ENCODE results near the gene ASPDH.

Gene ASPDH

GRCh38 chr19:50514346-50515167, 844 bp upstream of the ASPDH start:
- no peak for DNase-seq (ENCODE audit: low read depth)

- DNase-seq (ENCODE audit: low read depth): no peak
Observed at GRCh38 chr19:50512999-50513745, 541 bp downstream of the ASPDH start.

GRCh38 chr19:50512112-50512998, 1.4 kb downstream of the ASPDH start:
- DNase-seq (ENCODE audit: low read depth): no peak

- DNase-seq (ENCODE audit: low read depth): peak; percentile 95
Observed at GRCh38 chr19:50511069-50511822, 2.5 kb downstream of the ASPDH start, which contains the start of gene JOSD2. Gene JOSD2 (minus strand): TSS chr19:50511191. CDS start chr19:50510431, 760 bp downstream.

GRCh38 chr19:50510700-50511068, 3.0 kb downstream of the ASPDH start:
- no peak for DNase-seq (ENCODE audit: low read depth)

- DNase-seq (ENCODE audit: low read depth): no peak
Observed at GRCh38 chr19:50510121-50510670, 3.5 kb downstream of the ASPDH start.

- DNase-seq (ENCODE audit: low read depth): no peak
Observed at GRCh38 chr19:50509366-50509765, 4.3 kb downstream of the ASPDH start.

- no peak for DNase-seq (ENCODE audit: low read depth)
Observed at GRCh38 chr19:50508843-50509190, 4.9 kb downstream of the ASPDH start.

- no peak for DNase-seq (ENCODE audit: low read depth)
Observed at GRCh38 chr19:50507376-50507775, 6.3 kb downstream of the ASPDH start.

- DNase-seq (ENCODE audit: low read depth): no peak
Observed at GRCh38 chr19:50506700-50507099, 7.0 kb downstream of the ASPDH start.

GRCh38 chr19:50505856-50506611, 7.7 kb downstream of the ASPDH start:
- DNase-seq (ENCODE audit: low read depth): no peak

GRCh38 chr19:50501568-50502475, 11.9 kb downstream of the ASPDH start:
- no peak for DNase-seq (ENCODE audit: low read depth)

- DNase-seq (ENCODE audit: low read depth): no peak
Observed at GRCh38 chr19:50501186-50501567, 12.5 kb downstream of the ASPDH start.

- DNase-seq (ENCODE audit: low read depth): no peak
Observed at GRCh38 chr19:50500753-50501151, 13.0 kb downstream of the ASPDH start.

GRCh38 chr19:50500060-50500752, 13.5 kb downstream of the ASPDH start:
- DNase-seq (ENCODE audit: low read depth): no peak

GRCh38 chr19:50498219-50499056, 15.3 kb downstream of the ASPDH start:
- no peak for DNase-seq (ENCODE audit: low read depth)

GRCh38 chr19:50497022-50497405, 16.7 kb downstream of the ASPDH start:
- no peak for DNase-seq (ENCODE audit: low read depth)

All from activated T-helper 1 cell treated with Interleukin-2 at 50 U/mL for 16 hours (primary cell).